PC-9 (cell line): ENCODE data around the gene USP7. TPM values are rescaled to one million over a fixed set of nuclear protein-coding genes. Genes with fewer than 3 reads are reported as not detected.
"Not testable (repeated sequence)": the region's sequence is repeated elsewhere in the genome, so short reads cannot be mapped to it uniquely, and the experiment has no call there.

Experiments used
- BruUV-seq: library from RNA; stranded (reverse); fragments of 400-500 nt; replicated peaks from 2 replicates; lab custom pipeline; 2021; lab: Mats Ljungman, UMichigan
- CTCF ChIA-PET: fragments of 300-600 bp; sonication (Branson Sonifier 250); formaldehyde crosslinking; loops from one replicate; lab custom pipeline; 2022; ENCODE audit warnings: antibody characterized with exemption; lab: Charles Lee
- POLR2A ChIA-PET: fragments of 300-600 bp; sonication (Branson Sonifier 250); formaldehyde crosslinking; loops from one replicate; lab custom pipeline; 2022; ENCODE audit warnings: antibody characterized with exemption; ENCODE audit not compliant: unreplicated experiment; lab: Charles Lee
- DNase-seq, 2 experiments: peaks; one replicate each; pipeline versions ENCODE4 v3.0.0 to v3.0.0-alpha.2; 2015 to 2022; ENCODE audit warnings: mixed read lengths in 1 of 2
- H2AFZ ChIP-seq: fragments of 200-600 bp; sonication (generic); 2 replicates; pipeline ENCODE4 v1.8.1; 2017; ENCODE audit warnings: antibody characterized with exemption
- H3F3A ChIP-seq: fragments of 200-600 bp; sonication (generic); 2 replicates; pipeline ENCODE4 v1.8.1; 2017; ENCODE audit warnings: antibody characterized with exemption, mild to moderate bottlenecking, low read depth; ENCODE audit not compliant: insufficient read depth
- H3K27ac ChIP-seq: fragments of 200-600 bp; sonication (generic); 2 replicates; pipeline ENCODE4 v1.6.1; 2016; ENCODE audit warnings: mixed run types
- H3K27me3 ChIP-seq: fragments of 200-600 bp; sonication (generic); 2 replicates; pipeline ENCODE4 v1.6.1; 2016; ENCODE audit warnings: low read depth, mixed run types; ENCODE audit not compliant: insufficient read depth
- H3K36me3 ChIP-seq: fragments of 200-600 bp; sonication (generic); 2 replicates; pipeline ENCODE4 v1.6.1; 2016; ENCODE audit warnings: low read depth, mixed run types
- H3K4me1 ChIP-seq: fragments of 200-600 bp; sonication (generic); replicated peaks from 2 replicates; pipeline ENCODE4 v1.6.1; 2016; ENCODE audit warnings: mixed run types; ENCODE audit not compliant: insufficient read depth
- H3K4me2 ChIP-seq: fragments of 200-600 bp; sonication (generic); 2 replicates; pipeline ENCODE4 v1.6.1; 2017; ENCODE audit warnings: mixed run types
- H3K4me3 ChIP-seq: fragments of 200-600 bp; sonication (generic); 2 replicates; pipeline ENCODE4 v1.6.1; 2016; ENCODE audit warnings: mixed run types
- H3K79me2 ChIP-seq: fragments of 200-600 bp; sonication (generic); 2 replicates; pipeline ENCODE4 v1.6.1; 2017; ENCODE audit warnings: low read depth, mixed run types
- H3K9me2 ChIP-seq: fragments of 200-600 bp; sonication (generic); 2 replicates; pipeline ENCODE4 v1.8.1; 2017; ENCODE audit warnings: mild to moderate bottlenecking; ENCODE audit not compliant: insufficient read depth
- H3K9me3 ChIP-seq: fragments of 200-600 bp; sonication (generic); 2 replicates; pipeline ENCODE4 v1.8.1; 2016; ENCODE audit warnings: low read depth; ENCODE audit not compliant: insufficient read depth
- H4K20me1 ChIP-seq: fragments of 200-600 bp; sonication (generic); 2 replicates; pipeline ENCODE4 v1.8.1; 2017; ENCODE audit not compliant: insufficient read depth
- CTCF ChIP-seq: fragments of 200-600 bp; sonication (generic); conservative IDR thresholded peaks from 2 replicates; pipeline ENCODE4 v1.6.1; 2017; ENCODE audit warnings: mixed run types, antibody characterized with exemption, mild to moderate bottlenecking, moderate library complexity
- EZH2 ChIP-seq: fragments of 200-600 bp; sonication (generic); IDR thresholded peaks from 2 replicates; pipeline ENCODE4 v1.8.0; 2017; ENCODE audit warnings: antibody characterized with exemption, low read depth
- intact Hi-C: fragments of 100-400 bp; cut with micrococcal nuclease; formaldehyde crosslinking; loops from one replicate; pipeline ENCODE4 v1.10.0; 2022; ENCODE audit not compliant: unreplicated experiment
- total RNA-seq: library from RNA; stranded (reverse); gene quantifications from 2 replicates; pipeline ENCODE4 v1.2.3, GENCODE V29; 2021

Gene USP7
- total RNA-seq, 1 experiment from 2014 or later: 167 TPM

GRCh38 chr16:8872071-8872470 is 91.6 kb downstream of the USP7 start:
- peaks cover 9% of the 10 kb centered on the region; the same call in 1 of the 2 replicates for H4K20me1 ChIP-seq
- no peak overlapping the region for H3K4me3 ChIP-seq
- peaks cover 28% of the 10 kb centered on the region for H3K4me1 ChIP-seq
- H3F3A ChIP-seq: peaks cover 30% of the 10 kb centered on the region
- BruUV-seq: no TSS peak
- CTCF ChIA-PET: no interaction called here
- peak overlapping the region; percentile 40; the same call in 1 of the 2 replicates for H3K4me2 ChIP-seq
- H3K36me3 ChIP-seq: no peaks in the 10 kb centered on the region
- no peak overlapping the region for H2AFZ ChIP-seq
- no peaks in the 10 kb centered on the region for H3K9me3 ChIP-seq
- H3K27ac ChIP-seq: peak overlapping the region; percentile 80
- no peaks in the 10 kb centered on the region for H3K9me2 ChIP-seq
- no peak for TF ChIP-seq CTCF
- TF ChIP-seq EZH2: no peak
- peaks cover 12% of the 10 kb centered on the region for H3K79me2 ChIP-seq
- H3K27me3 ChIP-seq: no peaks in the 10 kb centered on the region
- no peak for DNase-seq
- intact Hi-C loops: loop anchor here (10.0 kb wide), 1 partner anchor 223 kb away; the partner anchor contains the start of gene HAPSTR1
- POLR2A ChIA-PET: interaction anchor here (0.7 kb wide), 1 partner anchor 15 kb away, joined by 15 read pairs; no protein-coding TSS in a partner anchor

- H3K27ac ChIP-seq: not testable (repeated sequence)
These were observed 93.8 kb downstream of the USP7 start for GRCh38 chr16:8869988-8870241.

GRCh38 chr16:8869212-8869987 is 94.3 kb downstream of the USP7 start:
- DNase-seq: no peak
- 0 out of 2 replicates have a peak overlapping the region, but pooled peaks have one; percentile 21 for H2AFZ ChIP-seq
- CTCF ChIA-PET: interaction anchor here (0.6 to 1.0 kb wide), 7 partner anchors 9 to 222 kb away, joined by 3 to 14 read pairs (median 4); partner anchors contain the start of gene HAPSTR1

More at GRCh38 chr16:8869988-8870241, 93.8 kb downstream of the USP7 start:
- POLR2A ChIA-PET: interaction anchor here (0.6 kb wide), 1 partner anchor 110 kb away, joined by 6 read pairs; no protein-coding TSS in a partner anchor
- H2AFZ ChIP-seq, H3K9me2 ChIP-seq, H3K36me3 ChIP-seq, H3K4me3 ChIP-seq, H3K27me3 ChIP-seq, BruUV-seq, H3K4me2 ChIP-seq, DNase-seq, H3K9me3 ChIP-seq: not testable (repeated sequence)
- CTCF ChIA-PET: interaction anchor here (1.0 kb wide), 1 partner anchor 221 kb away, joined by 4 read pairs; the partner anchor contains the start of gene HAPSTR1
- peaks cover 17% of the 10 kb centered on the region for H4K20me1 ChIP-seq
- H3F3A ChIP-seq: peaks cover 30% of the 10 kb centered on the region
- peaks cover 33% of the 10 kb centered on the region for H3K79me2 ChIP-seq
- peaks cover 29% of the 10 kb centered on the region for H3K4me1 ChIP-seq
- intact Hi-C loops: loop anchor here (2.0 to 10.0 kb wide), 2 partner anchors 73 to 225 kb away; partner anchors contain the start of genes HAPSTR1, PMM2 and TMEM186

More at GRCh38 chr16:8869212-8869987, 94.3 kb downstream of the USP7 start:
- H3K36me3 ChIP-seq: no peaks in the 10 kb centered on the region
- peak overlapping the region; percentile 18; the same call in 1 of the 2 replicates for H3K27ac ChIP-seq
- BruUV-seq: TSS peak; percentile 99
- peaks cover 38% of the 10 kb centered on the region for H3K79me2 ChIP-seq
- peaks cover 35% of the 10 kb centered on the region for H3K4me1 ChIP-seq
- peak overlapping the region; percentile 74 for H3K4me2 ChIP-seq
- H3K27me3 ChIP-seq: no peaks in the 10 kb centered on the region
- H4K20me1 ChIP-seq: peaks cover 20% of the 10 kb centered on the region
- peaks cover 30% of the 10 kb centered on the region for H3F3A ChIP-seq
- no peaks in the 10 kb centered on the region for H3K9me3 ChIP-seq
- TF ChIP-seq EZH2: no peak
- no peak for TF ChIP-seq CTCF
- peak overlapping the region; percentile 49 for H3K4me3 ChIP-seq
- POLR2A ChIA-PET: interaction anchor here (0.5 to 1.4 kb wide), 11 partner anchors 9 to 1693 kb away, joined by 3 to 45 read pairs (median 4); partner anchors contain the start of genes HAPSTR1, PMM2 and TMEM186
- intact Hi-C loops: loop anchor here (2.0 kb wide), 1 partner anchor 73 kb away; the partner anchor contains the start of genes PMM2 and TMEM186
- H3K9me2 ChIP-seq: no peaks in the 10 kb centered on the region
